T-helper 1 cell treated with Interleukin-12 subunit alpha and Interleukin-12 subunit beta and Interleukin-4 antibody, amounts not matched to agents 30 μg/mL and 1 μg/mL, for 36 hours (primary cell): ENCODE data around the gene TCF12.
"Not testable (repeated sequence)": the region's sequence is repeated elsewhere in the genome, so short reads cannot be mapped to it uniquely, and the experiment has no call there.

Experiments
- H3K27ac Mint-ChIP-seq: one replicate; pipeline ENCODE4 v1.8.0; 2021; ENCODE audit warnings: mild to moderate bottlenecking, mixed read lengths
- H3K27me3 Mint-ChIP-seq: one replicate; pipeline ENCODE4 v1.8.0; 2021; ENCODE audit warnings: low read depth, mixed read lengths
- H3K36me3 Mint-ChIP-seq: one replicate; pipeline ENCODE4 v1.8.0; 2021; ENCODE audit warnings: low read depth, mixed read lengths
- H3K4me1 Mint-ChIP-seq: one replicate; pipeline ENCODE4 v1.8.0; 2021; ENCODE audit warnings: low read depth, mixed read lengths
- H3K4me3 Mint-ChIP-seq: one replicate; pipeline ENCODE4 v1.8.0; 2021; ENCODE audit warnings: mild to moderate bottlenecking, moderate library complexity, mixed read lengths
- H3K9me3 Mint-ChIP-seq: one replicate; pipeline ENCODE4 v1.8.0; 2021; ENCODE audit warnings: mixed read lengths

TCF12 gene

DNA sequence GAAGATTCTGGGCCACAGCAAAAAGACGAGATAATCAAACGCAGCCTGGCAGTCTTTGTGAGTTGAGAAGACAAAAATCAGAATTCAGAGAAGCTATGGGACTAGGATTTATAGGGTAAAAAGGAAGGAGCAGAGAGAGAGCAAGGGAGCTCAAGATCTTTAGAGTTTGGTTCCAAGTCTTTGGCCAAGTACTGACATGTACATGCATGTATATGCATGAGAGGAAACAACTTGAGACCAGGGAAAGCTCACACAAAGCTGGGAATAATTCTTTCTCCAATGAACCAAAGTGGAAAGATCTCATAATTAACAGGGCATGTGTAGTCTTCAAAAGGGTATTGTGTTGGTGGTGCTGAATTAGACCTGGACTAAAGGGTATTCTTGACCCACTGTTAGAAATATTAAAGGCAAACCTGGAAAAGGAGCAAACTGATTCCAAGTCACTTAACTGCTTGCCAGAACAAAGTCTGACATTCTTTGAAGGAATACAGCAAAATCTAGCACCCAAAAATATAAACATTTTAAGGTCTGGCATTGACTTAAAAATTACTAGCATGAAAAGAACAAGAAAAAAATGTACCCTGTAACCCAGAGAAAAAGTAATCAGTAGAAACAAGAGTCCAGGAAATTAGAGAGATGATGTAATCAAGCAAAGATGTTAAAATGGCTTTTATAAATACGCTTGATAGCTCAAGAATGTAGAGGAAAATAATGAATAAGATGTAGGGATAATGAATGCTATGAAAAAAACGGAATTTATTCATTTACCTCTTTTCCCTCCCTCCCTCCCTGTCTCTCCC is 231.8 kb downstream of the TCF12 start:
- peaks cover 40% of the 10 kb centered on the region for H3K9me3 Mint-ChIP-seq
- H3K4me1 Mint-ChIP-seq: peaks cover 34% of the 10 kb centered on the region
- no peak overlapping the region for H3K4me3 Mint-ChIP-seq
- H3K27me3 Mint-ChIP-seq: no peaks in the 10 kb centered on the region
- no peak overlapping the region for H3K27ac Mint-ChIP-seq
- H3K36me3 Mint-ChIP-seq: peaks cover 42% of the 10 kb centered on the region

GRCh38 chr15:57150866-57151203 is 232.4 kb downstream of the TCF12 start:
- Mint-ChIP-seq H3K9me3 (peaks cover 40% of the 10 kb centered on the region), H3K4me1 (peaks cover 34% of the 10 kb centered on the region), H3K36me3 (peaks cover 42% of the 10 kb centered on the region)
- not testable (repeated sequence) for H3K4me3 Mint-ChIP-seq, H3K27ac Mint-ChIP-seq, H3K27me3 Mint-ChIP-seq

DNA sequence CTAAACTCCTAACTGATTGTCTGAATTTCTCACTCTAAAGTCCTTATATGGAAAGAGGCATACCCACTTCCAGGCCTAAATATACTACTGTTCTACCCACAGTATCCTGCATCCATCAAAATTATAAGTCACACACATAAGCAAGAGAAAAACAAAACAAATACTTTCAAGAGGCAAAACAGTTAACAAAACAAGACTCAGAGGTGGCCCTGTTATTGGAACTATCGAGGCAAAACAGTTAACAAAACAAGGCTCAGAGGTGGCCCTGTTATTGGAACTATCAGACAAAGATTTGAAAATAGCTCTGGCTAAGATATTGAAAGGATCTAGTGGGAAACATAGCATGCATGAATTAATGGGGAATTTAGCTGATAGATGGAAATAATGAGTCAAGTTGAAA is 233.7 kb downstream of the TCF12 start:
- Mint-ChIP-seq H3K27ac (peak overlapping the region; percentile 71), H3K4me1 (peaks cover 30% of the 10 kb centered on the region), H3K36me3 (peaks cover 42% of the 10 kb centered on the region)

GRCh38 chr15:57152666-57153539 is 234.5 kb downstream of the TCF12 start:
- Mint-ChIP-seq H3K4me3 (peak overlapping the region; percentile 64), H3K36me3 (peaks cover 42% of the 10 kb centered on the region)

More for the DNA sequence above, 233.7 kb downstream of the TCF12 start:
- Mint-ChIP-seq H3K9me3 (peaks cover 40% of the 10 kb centered on the region), H3K27me3 (no peaks in the 10 kb centered on the region), H3K4me3 (no peak overlapping the region)

GRCh38 chr15:57156210-57156884 is 237.9 kb downstream of the TCF12 start:
- no peaks in the 10 kb centered on the region for H3K27me3 Mint-ChIP-seq
- H3K9me3 Mint-ChIP-seq: peaks cover 26% of the 10 kb centered on the region
- H3K36me3 Mint-ChIP-seq: peaks cover 26% of the 10 kb centered on the region
- H3K27ac Mint-ChIP-seq: no peak overlapping the region
- H3K4me3 Mint-ChIP-seq: no peak overlapping the region
- H3K4me1 Mint-ChIP-seq: peaks cover 25% of the 10 kb centered on the region

More at GRCh38 chr15:57152666-57153539, 234.5 kb downstream of the TCF12 start:
- H3K4me1 Mint-ChIP-seq: peaks cover 26% of the 10 kb centered on the region
- H3K9me3 Mint-ChIP-seq: peaks cover 40% of the 10 kb centered on the region
- no peaks in the 10 kb centered on the region for H3K27me3 Mint-ChIP-seq
- peak overlapping the region; percentile 71 for H3K27ac Mint-ChIP-seq

DNA sequence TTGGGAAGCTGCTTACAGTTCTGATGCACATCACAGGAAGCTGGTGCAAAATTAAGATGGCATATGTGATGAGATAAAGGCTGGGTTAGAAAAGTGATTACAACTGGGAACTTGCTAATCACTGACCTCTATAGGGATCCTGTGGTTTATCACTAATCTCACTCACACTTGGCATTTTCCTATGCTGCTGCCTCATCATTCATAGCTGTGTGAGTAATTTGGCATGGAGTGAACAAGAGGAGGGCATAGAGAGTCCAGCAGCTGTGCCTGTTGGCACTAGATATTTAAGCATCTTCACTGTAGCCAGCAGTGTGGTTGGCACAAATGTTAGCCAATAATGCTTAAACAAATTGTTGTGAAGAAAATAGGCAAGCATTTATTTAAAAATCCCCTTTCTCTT is 240.1 kb downstream of the TCF12 start:
- H3K4me3 Mint-ChIP-seq: no peak overlapping the region
- H3K27ac Mint-ChIP-seq: no peak overlapping the region
- H3K27me3 Mint-ChIP-seq: no peaks in the 10 kb centered on the region
- H3K9me3 Mint-ChIP-seq: peaks cover 8% of the 10 kb centered on the region
- peaks cover 10% of the 10 kb centered on the region for H3K4me1 Mint-ChIP-seq
- H3K36me3 Mint-ChIP-seq: peaks cover 10% of the 10 kb centered on the region

GRCh38 chr15:57158997-57159668 is 240.7 kb downstream of the TCF12 start:
- Mint-ChIP-seq H3K9me3 (peaks cover 4% of the 10 kb centered on the region), H3K27me3 (no peaks in the 10 kb centered on the region), H3K27ac (no peak overlapping the region), H3K4me1 (peaks cover 8% of the 10 kb centered on the region), H3K36me3 (peaks cover 8% of the 10 kb centered on the region), H3K4me3 (no peak overlapping the region)

GRCh38 chr15:57159767-57160166 is 241.3 kb downstream of the TCF12 start:
- Mint-ChIP-seq H3K36me3 (peaks cover 4% of the 10 kb centered on the region), H3K27me3 (no peaks in the 10 kb centered on the region), H3K4me3 (no peak overlapping the region), H3K27ac (no peak overlapping the region), H3K4me1 (peaks cover 4% of the 10 kb centered on the region), H3K9me3 (no peaks in the 10 kb centered on the region)

DNA sequence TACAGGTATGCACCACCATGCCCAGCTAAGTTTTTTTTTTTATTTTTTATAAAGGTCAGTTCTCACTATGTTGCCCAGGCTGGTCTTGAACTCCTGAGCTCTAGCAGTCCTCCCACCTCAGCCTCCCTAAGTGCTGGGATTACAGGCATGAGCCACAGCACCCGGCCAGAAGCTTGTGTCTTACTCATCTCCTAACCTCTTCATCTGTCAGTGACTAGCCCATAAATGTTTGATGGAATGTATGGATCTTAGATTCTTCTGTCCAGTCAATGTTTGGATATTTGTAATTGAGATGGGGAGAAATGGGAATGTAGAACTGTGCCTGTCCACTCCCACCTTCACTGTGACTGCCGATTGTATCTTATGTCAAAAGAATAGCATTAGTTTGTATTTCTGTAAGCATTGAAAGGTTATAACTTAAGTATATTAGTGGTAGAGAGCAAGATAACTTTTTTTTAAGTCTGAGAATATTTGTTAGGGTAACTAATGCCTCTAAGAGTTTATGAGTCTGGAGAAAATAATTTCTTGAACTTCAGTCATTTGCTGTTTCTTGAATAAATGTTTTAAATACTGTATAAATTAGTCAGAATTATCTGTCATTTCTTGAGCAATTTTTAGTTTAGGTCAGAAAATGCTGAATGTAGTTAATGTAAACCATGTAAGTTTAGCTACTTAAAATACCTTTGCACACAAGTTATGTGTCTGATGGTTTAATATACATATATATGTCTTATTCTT is 242.5 kb downstream of the TCF12 start:
- peaks cover 1% of the 10 kb centered on the region for H3K36me3 Mint-ChIP-seq
- no peaks in the 10 kb centered on the region for H3K27me3 Mint-ChIP-seq
- no peak overlapping the region for H3K4me3 Mint-ChIP-seq
- H3K9me3 Mint-ChIP-seq: no peaks in the 10 kb centered on the region
- H3K4me1 Mint-ChIP-seq: peaks cover 6% of the 10 kb centered on the region
- no peak overlapping the region for H3K27ac Mint-ChIP-seq

GRCh38 chr15:57164251-57164650 is 245.8 kb downstream of the TCF12 start:
- not testable (repeated sequence) for H3K4me1 Mint-ChIP-seq, H3K9me3 Mint-ChIP-seq, H3K36me3 Mint-ChIP-seq, H3K27me3 Mint-ChIP-seq, H3K27ac Mint-ChIP-seq, H3K4me3 Mint-ChIP-seq

- peaks cover 10% of the 10 kb centered on the region for H3K36me3 Mint-ChIP-seq
- H3K4me1 Mint-ChIP-seq: peaks cover 4% of the 10 kb centered on the region
- H3K4me3 Mint-ChIP-seq: no peak overlapping the region
Observed at GRCh38 chr15:57165992-57166391, 247.5 kb downstream of the TCF12 start.

GRCh38 chr15:57167821-57168395 is 249.5 kb downstream of the TCF12 start:
- no peak overlapping the region for H3K27ac Mint-ChIP-seq
- no peaks in the 10 kb centered on the region for H3K9me3 Mint-ChIP-seq
- H3K4me1 Mint-ChIP-seq: peaks cover 4% of the 10 kb centered on the region
- H3K36me3 Mint-ChIP-seq: peaks cover 13% of the 10 kb centered on the region
- H3K27me3 Mint-ChIP-seq: no peaks in the 10 kb centered on the region
- no peak overlapping the region for H3K4me3 Mint-ChIP-seq

More at GRCh38 chr15:57165992-57166391, 247.5 kb downstream of the TCF12 start:
- Mint-ChIP-seq H3K27ac (no peak overlapping the region), H3K9me3 (no peaks in the 10 kb centered on the region), H3K27me3 (no peaks in the 10 kb centered on the region)

- peaks cover 15% of the 10 kb centered on the region for H3K36me3 Mint-ChIP-seq
Observed at GRCh38 chr15:57169643-57170042, 251.2 kb downstream of the TCF12 start.

More at GRCh38 chr15:57169643-57170042, 251.2 kb downstream of the TCF12 start:
- Mint-ChIP-seq H3K27ac (no peak overlapping the region), H3K27me3 (no peaks in the 10 kb centered on the region), H3K9me3 (no peaks in the 10 kb centered on the region), H3K4me3 (no peak overlapping the region), H3K4me1 (peaks cover 4% of the 10 kb centered on the region)
